ENCODE results near the gene TMEM30A. TPM values are rescaled to one million over a fixed set of nuclear protein-coding genes. Genes with fewer than 3 reads are reported as not detected.

Gene TMEM30A
- total and polyA plus RNA-seq, 2 donors (not counting 3 experiments of a cell fraction or from before 2014, with no cell fraction given): 42.2 to 197 TPM

GRCh38 chr6:75209184-75209723 lies 75.3 kb downstream of the TMEM30A start:
- CTCF ChIA-PET: interaction anchor here (0.6 to 12.5 kb wide), 126 partner anchors 8 to 1924 kb away, joined by 3 to 393 read pairs (median 4); partner anchors contain the start of genes COX7A2 and SLC17A5
- no TSS peak for BruUV-seq (replicated peaks)
- POLR2A ChIA-PET: no interaction called here
- Histone ChIP-seq H3K9me1 (replicated peaks; ENCODE audit: control insufficient read depth, extremely low read depth, insufficient read depth, low read length) (no peaks in the 10 kb centered on the region), H2AFZ (ENCODE audit: low read depth, low read length) (no peak overlapping the region), H3K9ac (replicated peaks; ENCODE audit: extremely low read depth, insufficient read depth, low read length) (no peak overlapping the region), H3K9me3 (replicated peaks; ENCODE audit: control insufficient read depth, insufficient read depth, low read length) (no peaks in the 10 kb centered on the region), H3K4me2 (ENCODE audit: insufficient read depth, low read length) (no peak overlapping the region), H3K27me3 (ENCODE audit: control insufficient read depth in 2 of 2, insufficient read depth in 2 of 2, low read length in 2 of 2) (peaks cover 17% of the 10 kb centered on the region in 2 experiments), H3K36me3 (ENCODE audit: control insufficient read depth in 2 of 2, extremely low read depth in 1 of 2, insufficient read depth in 2 of 2, low read length in 2 of 2) (no peaks in the 10 kb centered on the region), H3K79me2 (ENCODE audit: control insufficient read depth, insufficient read depth, low read length) (no peaks in the 10 kb centered on the region), H4K20me1 (replicated peaks; ENCODE audit: control insufficient read depth, extremely low read depth, insufficient read depth, low read length) (no peaks in the 10 kb centered on the region), H3K4me3 (replicated peaks in 1 of 3; ENCODE audit: insufficient read depth in 1 of 3, low read depth in 1 of 3, low read length in 3 of 3) (no peak overlapping the region), H3K4me1 (ENCODE audit: control insufficient read depth, extremely low read depth, insufficient read depth, low read length) (peaks cover 27% of the 10 kb centered on the region), H3K27ac (ENCODE audit: insufficient read depth, low read depth, low read length) (no peak overlapping the region)
- dilution Hi-C loops (cut with MboI; ENCODE audit: extremely low pct_ligation_motif_present, low sequenced_read_pairs) (no loop called here), intact Hi-C loops (cut with micrococcal nuclease) (loop anchor here (1.0 to 10.0 kb wide), 7 partner anchors 234 to 1532 kb away; no protein-coding TSS in a partner anchor)
- TF ChIP-seq JUN (IDR thresholded peaks at IDR 0.05; ENCODE audit: borderline replicate concordance, insufficient read depth, insufficient read length, low read depth): no peak
- no peak for TF ChIP-seq EZH2 (IDR thresholded peaks at IDR 0.05; ENCODE audit: borderline replicate concordance, low read depth, low read length, severe bottlenecking)
- no peak for TF ChIP-seq POLR2AphosphoS5 (IDR thresholded peaks at IDR 0.05; ENCODE audit: insufficient read depth, low read depth, low read length)
- no peak for TF ChIP-seq CTCF (IDR thresholded peaks at IDR 0.05; ENCODE audit: extremely low read depth in 1 of 2, insufficient read depth in 1 of 2, low read depth in 1 of 2, low read length in 2 of 2)
- TF ChIP-seq MYC (IDR thresholded peaks at IDR 0.05; ENCODE audit: low read depth, low read length): no peak
- no peak for TF ChIP-seq GATA2 (IDR thresholded peaks at IDR 0.05; ENCODE audit: insufficient read depth, insufficient read length, low read depth, low read length)
- no peak for TF ChIP-seq POLR2A (IDR thresholded peaks at IDR 0.05; ENCODE audit: low read depth, low read length)
- no peak for TF ChIP-seq MAX (IDR thresholded peaks at IDR 0.05; ENCODE audit: insufficient read depth, insufficient read length)
- TF ChIP-seq FOS (IDR thresholded peaks at IDR 0.05; ENCODE audit: borderline replicate concordance, insufficient read depth, low read length): no peak
- DNase-seq (ENCODE audit: low read depth, low spot score) (no peak), FAIRE-seq (no peak)

Data from endothelial cell of umbilical vein (primary cell).